LHCN-M2 (cell line): ENCODE results near the gene LILRA2. TPM values are rescaled to one million over a fixed set of nuclear protein-coding genes. Genes with fewer than 3 reads are reported as not detected.
"Not testable (repeated sequence)": the region's sequence is repeated elsewhere in the genome, so short reads cannot be mapped to it uniquely, and the experiment has no call there.

Source experiments
- DNase-seq: peaks from one replicate; pipeline ENCODE4 v3.0.0-alpha.2; 2012; ENCODE audit warnings: low read depth
- polyA plus RNA-seq: library from polyadenylated mRNA; unstranded; fragments of >200 nt; gene quantifications from one replicate; pipeline ENCODE4 v1.2.1, GENCODE V29; 2012; ENCODE audit warnings: missing spikeins
- total RNA-seq: library from RNA; depleted of rRNA; stranded (reverse); fragments of >200 nt; gene quantifications from 2 replicates; pipeline ENCODE4 v1.2.3, GENCODE V29; 2014; rRNA removed

The LILRA2 gene
- not detected in 2 replicates for total RNA-seq
- not detected for polyA plus RNA-seq

DNA sequence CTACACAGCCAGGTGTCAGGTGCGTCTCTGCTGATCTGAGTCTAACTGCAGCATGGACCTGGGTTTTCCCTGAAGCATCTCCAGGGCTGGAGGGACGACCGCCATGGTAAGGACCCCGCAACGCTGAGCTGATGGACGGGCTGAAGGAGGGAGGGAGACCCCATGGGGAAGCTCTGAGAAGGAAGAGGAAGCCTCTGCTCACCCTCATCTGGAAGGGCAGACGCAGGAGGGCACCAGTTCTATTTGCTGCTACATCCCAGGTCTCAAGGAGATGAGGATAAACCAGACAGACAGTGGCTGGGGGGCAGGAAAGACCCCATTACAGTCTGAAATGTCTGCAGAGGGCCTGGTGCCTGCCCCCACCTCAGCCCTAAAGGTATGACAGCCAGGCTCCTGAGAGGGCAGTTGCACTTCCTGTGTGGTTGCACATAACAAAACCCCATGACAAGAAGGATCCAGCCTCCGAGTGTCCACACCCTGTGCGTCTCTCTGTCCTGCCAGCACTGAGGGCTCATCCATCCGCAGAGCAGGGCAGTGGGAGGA lies at the start of gene LILRA2:
LILRA2 (plus strand) TSS at position 461 of the 543 bp plus-strand sequence. CDS start 89 bp downstream, outside the sequence.
- no peak for DNase-seq

GRCh38 chr19:54525636-54526035 lies 48.0 kb upstream of the LILRA2 start:
- DNase-seq = no peak

DNA sequence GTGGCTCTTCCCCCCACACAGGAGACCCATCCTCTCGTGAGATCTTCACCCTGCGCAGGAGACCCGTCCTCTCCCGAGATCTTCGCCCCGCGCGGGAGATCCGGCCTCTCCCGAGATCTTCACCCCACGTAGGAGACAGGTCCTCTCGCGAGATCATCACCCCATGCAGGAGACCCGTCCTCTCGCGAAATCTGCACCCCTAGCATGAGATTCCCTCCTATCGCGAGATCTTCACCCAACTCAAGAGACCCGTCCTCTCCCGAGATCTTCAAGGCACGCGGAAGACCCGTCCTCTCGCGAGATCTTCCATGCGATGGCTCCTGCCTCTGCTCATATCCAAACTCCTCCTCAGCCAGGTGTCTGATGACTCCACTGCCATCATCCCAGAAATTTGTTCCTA lies 46.6 kb upstream of the LILRA2 start:
- DNase-seq = no peak

GRCh38 chr19:54530866-54531265 lies 42.7 kb upstream of the LILRA2 start:
- DNase-seq = no peak

DNA sequence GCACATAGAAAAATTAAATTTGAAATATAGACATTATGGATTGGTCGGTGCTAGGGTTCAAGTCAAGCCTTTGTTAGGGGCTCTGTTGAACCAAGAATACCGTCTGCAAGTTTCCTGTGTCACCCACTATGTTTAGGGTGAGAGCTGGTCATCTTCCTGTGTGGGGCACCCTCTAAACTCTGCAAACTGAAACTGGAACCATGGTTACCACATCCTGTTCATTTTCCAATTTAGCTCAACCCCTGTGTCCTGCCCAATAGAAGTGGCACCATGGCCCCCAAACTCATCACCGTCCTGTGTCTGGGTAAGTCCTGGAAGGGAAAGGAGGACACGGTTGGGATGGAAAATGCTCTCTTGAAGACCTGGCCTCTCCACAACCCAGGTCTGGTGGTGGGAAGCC lies 41.1 kb upstream of the LILRA2 start:
- no peak for DNase-seq

DNA sequence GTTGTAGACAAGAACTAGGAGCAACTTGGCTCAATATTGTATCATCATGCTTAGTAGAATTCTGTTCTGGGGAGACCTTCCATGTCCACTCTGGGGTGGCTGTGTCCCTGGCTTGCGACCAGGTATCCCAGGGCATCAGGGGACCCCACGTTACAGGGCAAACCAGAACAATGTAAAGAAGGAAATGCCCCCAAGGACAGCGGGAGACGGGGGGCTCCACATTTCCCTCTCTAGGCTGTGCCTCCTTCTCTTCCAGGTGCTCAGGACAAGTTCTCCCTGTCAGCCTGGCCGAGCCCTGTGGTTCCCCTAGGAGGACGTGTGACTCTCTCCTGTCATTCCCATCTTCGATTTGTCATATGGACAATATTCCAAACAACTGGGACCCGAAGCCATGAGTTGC lies 40.1 kb upstream of the LILRA2 start:
- no peak for DNase-seq

GRCh38 chr19:54534156-54534555 lies 39.4 kb upstream of the LILRA2 start:
- DNase-seq = no peak

DNA sequence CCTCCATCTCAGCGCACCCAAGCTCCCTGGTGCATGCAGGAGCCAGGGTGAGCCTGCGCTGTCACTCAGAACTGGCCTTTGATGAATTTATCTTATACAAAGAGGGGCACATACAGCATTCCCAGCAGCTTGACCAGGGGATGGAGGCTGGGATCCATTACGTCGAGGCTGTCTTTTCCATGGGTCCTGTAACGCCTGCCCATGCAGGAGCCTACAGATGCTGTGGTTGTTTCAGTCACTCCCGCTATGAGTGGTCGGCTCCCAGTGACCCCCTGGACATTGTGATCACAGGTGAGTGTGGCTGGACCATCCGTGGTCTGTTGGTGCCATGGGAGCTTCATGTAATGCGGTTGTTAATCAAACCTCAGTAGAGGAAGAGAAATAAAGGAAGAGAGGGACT lies 38.0 kb upstream of the LILRA2 start:
- no peak for DNase-seq

DNA sequence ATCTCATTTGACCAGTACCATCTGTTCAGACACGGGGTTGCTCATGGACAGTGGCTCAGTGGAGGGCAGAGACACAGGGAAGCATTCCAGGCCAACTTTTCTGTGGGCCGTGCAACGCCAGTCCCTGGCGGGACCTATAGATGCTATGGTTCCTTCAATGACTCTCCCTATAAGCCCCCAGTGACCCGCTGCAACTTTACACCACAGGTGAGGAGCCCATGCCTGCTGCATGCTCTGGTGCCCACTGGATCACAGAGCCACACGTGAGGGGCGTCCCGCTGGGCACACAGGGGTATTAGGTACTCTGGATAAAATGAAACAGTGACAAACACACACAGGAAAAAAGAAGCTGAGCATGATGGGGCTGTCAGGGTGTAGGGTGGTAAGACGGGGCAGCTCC lies 36.6 kb upstream of the LILRA2 start:
- no peak for DNase-seq

- no peak for DNase-seq
Observed at GRCh38 chr19:54541712-54542111, 31.9 kb upstream of the LILRA2 start.

GRCh38 chr19:54548806-54549205 lies 24.8 kb upstream of the LILRA2 start:
- no peak for DNase-seq

DNA sequence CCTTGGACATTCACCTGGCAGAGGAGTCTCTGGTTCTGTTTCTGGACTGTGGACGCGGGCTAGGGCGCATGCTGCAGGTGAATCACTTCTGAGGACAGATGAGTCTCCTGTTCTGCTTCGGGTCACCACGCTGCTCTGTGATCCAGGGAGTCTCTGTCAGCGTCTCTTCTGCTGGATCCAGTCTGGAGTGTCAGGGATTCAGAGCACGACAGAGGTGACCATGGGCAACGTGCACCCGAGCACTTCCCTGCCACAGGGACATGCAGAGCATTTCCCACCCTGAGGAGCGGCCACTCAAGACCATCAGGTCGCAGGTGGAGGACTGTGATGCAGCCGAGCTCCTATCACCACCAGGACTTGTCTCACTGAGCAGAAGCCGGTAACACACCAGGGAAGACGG lies 24.4 kb upstream of the LILRA2 start:
- DNase-seq = no peak

DNA sequence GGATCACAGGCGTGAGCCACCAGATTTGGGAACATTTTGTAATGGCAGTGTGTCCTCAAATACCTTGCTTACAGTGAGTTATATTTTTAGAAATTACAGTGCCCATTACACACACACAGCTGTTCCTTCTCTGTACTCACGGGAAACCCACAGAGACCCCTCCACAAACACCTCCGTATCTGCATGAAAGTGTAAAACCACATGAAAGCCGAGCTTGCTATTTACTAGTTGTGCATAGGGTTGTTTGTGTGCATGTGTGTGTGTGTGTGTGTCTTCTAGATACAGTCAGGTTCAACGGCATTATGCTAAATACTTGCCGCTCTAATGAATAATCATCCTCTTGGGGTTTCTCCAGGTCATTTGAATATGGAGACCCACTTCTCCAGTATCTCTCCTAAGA lies 22.3 kb upstream of the LILRA2 start:
- DNase-seq = no peak

GRCh38 chr19:54551950-54552912 lies 21.4 kb upstream of the LILRA2 start:
- DNase-seq = no peak

DNA sequence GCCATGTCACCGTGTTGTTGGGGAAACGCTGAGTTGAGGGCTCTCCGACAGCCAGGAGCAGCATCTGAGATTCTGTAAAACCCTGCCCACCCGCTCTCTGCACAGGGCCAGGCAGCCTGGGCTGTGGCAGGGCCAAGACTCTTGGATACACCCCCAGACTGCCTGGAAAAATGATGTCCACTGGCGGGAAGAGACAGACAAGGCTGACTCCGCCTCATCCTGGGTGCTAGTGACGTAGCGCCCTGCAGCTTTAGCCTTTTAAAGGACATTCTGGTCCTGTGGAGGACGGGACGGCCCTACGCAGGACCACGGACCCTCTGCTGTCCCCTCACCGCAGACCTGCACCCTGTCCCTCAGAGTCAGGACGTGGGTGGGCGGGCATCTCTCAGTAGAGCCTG lies 20.7 kb upstream of the LILRA2 start:
- DNase-seq = no peak

DNA sequence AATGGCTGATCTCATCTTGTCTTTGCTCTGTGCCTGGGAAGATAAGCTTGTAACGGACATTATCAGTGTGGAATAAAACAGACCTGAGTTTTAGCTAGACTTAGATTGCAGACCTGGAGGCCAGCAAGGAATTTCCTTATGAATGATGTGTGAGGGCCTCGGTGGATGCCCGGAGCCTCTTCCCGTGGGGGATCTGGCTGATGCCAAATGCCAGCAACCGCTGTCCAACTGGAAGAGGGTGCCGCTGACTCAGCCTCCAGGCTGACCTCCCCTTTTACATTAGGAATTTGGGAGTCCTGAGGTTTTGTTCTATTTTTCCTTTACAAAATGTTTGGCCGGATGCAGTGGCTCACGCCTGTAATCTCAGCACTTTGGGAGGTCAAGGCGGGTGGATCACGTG lies 19.6 kb upstream of the LILRA2 start:
- no peak for DNase-seq

DNA sequence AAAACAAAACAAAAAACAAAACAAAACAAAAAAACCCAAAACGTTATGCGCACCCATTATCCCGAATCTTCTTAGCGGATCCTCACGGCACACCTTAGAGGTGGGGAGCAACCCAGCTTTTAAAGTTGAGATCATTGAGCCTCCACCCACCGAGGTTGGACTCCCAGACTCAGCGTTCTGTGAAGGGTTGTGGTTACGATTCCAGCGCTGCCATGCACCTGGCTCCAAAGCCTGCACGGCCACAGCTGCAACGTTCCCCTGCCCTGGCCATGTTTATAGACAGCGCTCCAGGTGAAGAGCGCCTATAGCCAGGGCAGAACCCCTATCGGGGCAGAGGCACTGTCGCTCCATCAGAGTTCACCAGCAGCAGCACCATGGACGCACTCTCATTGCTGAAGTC lies 18.7 kb upstream of the LILRA2 start:
- no peak for DNase-seq

DNA sequence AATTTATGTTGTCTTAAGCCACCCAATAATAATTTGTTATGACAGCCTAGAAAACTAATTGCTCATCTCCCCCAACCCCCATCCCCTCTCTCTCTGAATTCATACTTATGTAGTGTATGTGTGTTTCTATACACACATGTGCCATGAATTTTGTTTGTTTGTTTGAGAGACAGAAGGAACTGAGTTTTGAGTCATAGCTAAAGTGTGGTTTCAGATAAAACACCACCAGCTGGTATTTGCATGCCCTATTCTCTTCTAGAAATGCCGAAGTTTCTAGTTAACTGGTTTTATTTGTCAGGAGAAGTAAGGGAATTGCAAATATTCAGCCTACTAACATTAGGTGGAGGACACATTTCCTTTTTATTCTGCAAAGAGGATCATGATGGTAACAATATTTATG lies 17.4 kb upstream of the LILRA2 start:
- DNase-seq = no peak

DNA sequence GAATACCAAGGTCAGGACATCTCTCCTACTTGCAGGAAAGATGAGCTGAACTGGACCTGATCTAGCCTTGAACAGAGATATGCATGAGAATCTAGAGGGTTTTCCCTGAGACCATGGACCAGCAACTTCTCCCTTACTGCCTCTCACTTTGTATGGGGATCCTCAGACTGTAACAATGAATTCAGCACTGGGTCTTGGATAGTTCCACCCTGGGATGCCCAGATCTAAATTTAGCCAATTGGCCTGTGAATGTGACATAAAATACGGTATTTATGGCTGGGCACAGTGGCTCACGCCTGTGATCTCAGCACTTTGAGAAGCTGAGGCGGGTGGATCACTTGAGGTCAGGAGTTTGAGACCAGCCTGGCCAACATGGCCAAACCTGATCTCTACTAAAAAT lies 15.3 kb upstream of the LILRA2 start:
- peak; percentile 27 for DNase-seq

- DNase-seq = peak; percentile 36
Observed at GRCh38 chr19:54560881-54561385, 12.7 kb upstream of the LILRA2 start.

DNA sequence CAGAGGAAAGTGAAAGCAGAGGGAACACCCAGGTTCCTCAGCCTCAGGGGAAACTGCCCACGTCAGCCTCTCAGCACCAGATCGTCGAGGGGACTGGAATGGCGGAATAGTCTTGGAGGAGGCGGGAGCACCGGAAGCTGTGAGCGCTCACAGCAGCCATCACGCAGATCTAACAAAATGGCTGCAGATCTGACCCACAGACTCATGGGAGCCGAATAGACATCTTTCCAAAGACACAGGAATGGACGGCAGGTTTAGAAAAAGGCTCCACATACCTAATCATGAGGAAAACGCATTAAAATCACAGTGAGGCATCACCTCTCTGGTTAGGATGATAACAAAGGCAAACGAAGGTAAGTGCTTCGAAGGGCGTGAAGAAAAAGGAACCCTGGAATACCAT lies 11.8 kb upstream of the LILRA2 start:
- peak; percentile 6 for DNase-seq

- DNase-seq = not testable (repeated sequence)
Observed at GRCh38 chr19:54563206-54563605, 10.4 kb upstream of the LILRA2 start.

DNA sequence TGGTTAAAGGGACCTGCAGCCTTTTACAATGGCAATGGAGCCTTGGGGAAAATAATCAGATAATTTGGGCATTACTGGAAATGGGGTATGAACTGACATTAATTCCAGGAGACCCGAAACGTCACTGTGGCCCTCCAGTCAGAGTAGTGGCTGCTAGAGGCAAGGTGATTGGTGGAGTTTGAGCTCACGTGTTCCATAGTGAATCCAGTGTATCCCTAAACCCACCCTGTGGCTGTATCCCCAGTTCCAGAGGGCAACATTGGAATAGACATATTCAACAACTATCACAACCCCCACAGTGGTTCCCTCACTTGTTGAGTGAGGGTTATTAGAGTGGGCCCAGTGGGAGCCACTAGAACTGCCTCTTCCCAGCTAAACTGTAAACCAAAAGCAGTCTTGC lies 3.3 kb upstream of the LILRA2 start:
- no peak for DNase-seq
